BJ (cell line): Measurements from ENCODE around the gene TRMU. TPM values are rescaled to one million over a fixed set of nuclear protein-coding genes. Genes with fewer than 3 reads are reported as not detected.

Experiments
- CTCF ChIA-PET: fragments of 350-600 bp; formaldehyde crosslinking; extraction: SDS; loops from one replicate; lab custom pipeline; 2021; ENCODE audit warnings: antibody characterized with exemption, inconsistent platforms; lab: Yijun Ruan, JAX
- POLR2A ChIA-PET: fragments of 300-600 bp; sonication (Branson Sonifier 250); formaldehyde crosslinking; extraction: SDS; loops from one replicate; lab custom pipeline; 2021; ENCODE audit warnings: antibody characterized with exemption; lab: Charles Lee
- DNase-seq: peaks from one replicate; pipeline ENCODE4 v3.0.0-alpha.2; 2011; ENCODE audit warnings: low read depth
- H3K27me3 ChIP-seq: 2 replicates; pipeline ENCODE4 v1.6.0; 2011; ENCODE audit warnings: low read length; ENCODE audit not compliant: control insufficient read depth, insufficient read depth
- H3K36me3 ChIP-seq: 2 replicates; pipeline ENCODE4 v1.5.1; 2011; ENCODE audit warnings: low read length; ENCODE audit not compliant: control insufficient read depth, insufficient read depth
- H3K4me3 ChIP-seq: 2 replicates; pipeline ENCODE4 v1.5.1; 2011; ENCODE audit warnings: low read depth, mild to moderate bottlenecking, control low read depth, low read length
- polyA plus RNA-seq: library from polyadenylated mRNA; depleted of rRNA; stranded (reverse); fragments of >200 nt; gene quantifications from 2 replicates; pipeline ENCODE4 v1.2.3, GENCODE V29; 2011
- TF ChIP-seq, protein P1 (sequence below): IDR thresholded peaks from 2 replicates; pipeline ENCODE4 v1.5.1; 2011; ENCODE audit warnings: low read depth, mild to moderate bottlenecking, control low read depth, inconsistent platforms, low read length, moderate library complexity; ENCODE audit not compliant: insufficient read depth

TRMU gene
- polyA plus RNA-seq, 1 experiment, result 25.2 TPM

GRCh38 chr22:46355996-46356471 is 20.5 kb downstream of the TRMU start:
- no peak overlapping the region for H3K4me3 ChIP-seq
- ChIA-PET POLR2A (no interaction called here), CTCF (interaction anchor here (1.1 to 2.6 kb wide), 5 partner anchors 9 to 193 kb away, joined by 3 to 29 read pairs (median 9); no protein-coding TSS in a partner anchor)
- H3K27me3 ChIP-seq, result no peaks in the 10 kb centered on the region
- TF ChIP-seq, protein P1, sequence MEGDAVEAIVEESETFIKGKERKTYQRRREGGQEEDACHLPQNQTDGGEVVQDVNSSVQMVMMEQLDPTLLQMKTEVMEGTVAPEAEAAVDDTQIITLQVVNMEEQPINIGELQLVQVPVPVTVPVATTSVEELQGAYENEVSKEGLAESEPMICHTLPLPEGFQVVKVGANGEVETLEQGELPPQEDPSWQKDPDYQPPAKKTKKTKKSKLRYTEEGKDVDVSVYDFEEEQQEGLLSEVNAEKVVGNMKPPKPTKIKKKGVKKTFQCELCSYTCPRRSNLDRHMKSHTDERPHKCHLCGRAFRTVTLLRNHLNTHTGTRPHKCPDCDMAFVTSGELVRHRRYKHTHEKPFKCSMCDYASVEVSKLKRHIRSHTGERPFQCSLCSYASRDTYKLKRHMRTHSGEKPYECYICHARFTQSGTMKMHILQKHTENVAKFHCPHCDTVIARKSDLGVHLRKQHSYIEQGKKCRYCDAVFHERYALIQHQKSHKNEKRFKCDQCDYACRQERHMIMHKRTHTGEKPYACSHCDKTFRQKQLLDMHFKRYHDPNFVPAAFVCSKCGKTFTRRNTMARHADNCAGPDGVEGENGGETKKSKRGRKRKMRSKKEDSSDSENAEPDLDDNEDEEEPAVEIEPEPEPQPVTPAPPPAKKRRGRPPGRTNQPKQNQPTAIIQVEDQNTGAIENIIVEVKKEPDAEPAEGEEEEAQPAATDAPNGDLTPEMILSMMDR, result no peak
- no peak for DNase-seq
- peaks cover 48% of the 10 kb centered on the region for H3K36me3 ChIP-seq

DNA sequence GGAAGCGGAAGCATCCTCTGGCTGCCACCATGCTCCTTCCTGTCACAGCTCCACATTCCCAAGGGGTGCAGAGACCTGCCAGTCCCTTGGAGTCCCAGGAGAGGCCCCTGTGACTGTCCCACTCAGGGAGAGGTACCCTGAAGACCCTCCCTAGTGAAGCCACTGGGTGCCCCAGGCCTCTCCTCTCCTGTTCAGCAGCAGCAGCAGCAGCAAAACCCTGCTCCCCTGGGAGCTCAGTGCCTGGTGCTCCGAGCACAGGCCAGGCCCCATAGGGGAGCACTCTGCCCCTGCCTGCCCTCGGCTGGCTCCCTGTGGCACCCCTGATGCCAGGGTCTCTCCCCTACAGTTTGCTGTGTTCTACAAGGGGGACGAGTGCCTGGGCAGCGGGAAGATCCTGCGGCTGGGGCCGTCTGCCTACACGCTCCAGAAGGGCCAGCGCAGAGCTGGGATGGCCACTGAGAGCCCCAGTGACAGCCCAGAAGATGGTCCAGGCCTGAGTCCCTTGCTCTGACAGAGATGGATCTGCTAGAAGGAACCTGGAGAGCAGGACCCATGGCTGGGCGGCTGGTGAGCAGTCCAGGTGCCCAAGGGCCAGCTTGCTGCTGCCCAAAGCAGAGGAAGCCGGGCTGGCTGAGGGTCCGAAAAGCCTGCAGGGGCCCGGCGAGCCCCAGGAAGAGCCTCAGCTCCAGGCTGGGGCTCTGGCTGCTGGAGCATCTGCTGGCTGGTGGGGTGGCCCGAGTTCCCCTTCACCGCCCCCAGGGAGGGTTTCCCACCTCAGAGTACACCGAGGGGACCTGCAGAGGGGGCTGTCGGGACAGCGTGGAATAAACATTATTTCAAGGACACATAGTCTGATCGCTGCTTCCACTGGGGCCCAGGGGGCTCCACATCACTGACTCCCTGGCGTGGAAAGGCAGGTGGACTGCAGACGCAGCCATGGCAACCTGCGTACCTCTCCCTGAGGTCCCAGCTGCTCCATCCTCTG is 21.3 kb downstream of the TRMU start:
- TF ChIP-seq, protein P1, result no peak
- DNase-seq, result no peak
- ChIA-PET POLR2A (no interaction called here), CTCF (interaction anchor here (0.9 to 2.6 kb wide), 6 partner anchors 10 to 192 kb away, joined by 3 to 29 read pairs (median 8); no protein-coding TSS in a partner anchor)
- H3K36me3 ChIP-seq, result peaks cover 41% of the 10 kb centered on the region
- H3K27me3 ChIP-seq, result no peaks in the 10 kb centered on the region
- no peak overlapping the region for H3K4me3 ChIP-seq

GRCh38 chr22:46357711-46358520 is 22.4 kb downstream of the TRMU start:
- DNase-seq, result no peak
- H3K4me3 ChIP-seq, result no peak overlapping the region
- ChIA-PET POLR2A (interaction anchor here (0.6 kb wide), 1 partner anchor 8 kb away, joined by 5 read pairs; no protein-coding TSS in a partner anchor), CTCF (interaction anchor here (0.6 to 2.6 kb wide), 5 partner anchors 9 to 188 kb away, joined by 3 to 15 read pairs (median 9); no protein-coding TSS in a partner anchor)
- peaks cover 37% of the 10 kb centered on the region for H3K36me3 ChIP-seq
- TF ChIP-seq, protein P1, result no peak
- H3K27me3 ChIP-seq, result no peaks in the 10 kb centered on the region

DNA sequence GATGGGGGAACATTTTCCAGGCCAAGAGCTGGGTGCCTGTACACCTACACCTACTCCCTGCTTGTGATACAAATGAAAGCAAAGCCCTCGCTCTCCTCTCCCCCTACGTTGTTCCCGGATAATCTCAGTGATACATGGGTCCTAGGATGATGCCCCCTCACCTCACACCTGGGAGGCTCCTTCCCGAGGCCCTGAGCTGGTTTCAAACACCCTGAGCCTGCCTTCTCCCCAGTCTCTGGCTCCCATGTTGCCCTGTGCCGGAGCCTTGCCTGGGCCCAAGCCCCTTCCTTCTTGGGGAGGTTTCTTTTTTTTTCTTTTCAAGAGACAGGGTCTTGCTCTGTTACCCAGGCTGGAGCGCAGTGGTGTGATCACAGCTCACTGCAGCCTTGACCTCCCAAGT is 23.3 kb downstream of the TRMU start:
- POLR2A ChIA-PET, result no interaction called here
- CTCF ChIA-PET, result interaction anchor here (2.3 kb wide), 2 partner anchors 9 to 183 kb away, joined by 9 to 15 read pairs; no protein-coding TSS in a partner anchor

More for the DNA sequence above, 23.3 kb downstream of the TRMU start:
- no peak overlapping the region for H3K4me3 ChIP-seq
- TF ChIP-seq, protein P1, result no peak
- peaks cover 30% of the 10 kb centered on the region for H3K36me3 ChIP-seq
- DNase-seq, result no peak
- no peaks in the 10 kb centered on the region for H3K27me3 ChIP-seq
